Prostate gland (tissue), 2 donors: Measurements from ENCODE around the gene EFCAB13.

Source experiments
- CTCF ChIP-seq, 4 experiments: fragments of 200-600 bp in 2 of 4; fragments of 450-650 bp in 2 of 4; sonication (generic) in 2 of 4; IDR thresholded peaks; 1 replicate in 3 of 4; 2 replicates in 1 of 4; pipeline ENCODE4 v1.5.1; 2016 to 2019; ENCODE audit warnings: antibody characterized with exemption in 4 of 4, mild to moderate bottlenecking in 2 of 4, moderate library complexity in 2 of 4
- POLR2A ChIP-seq: fragments of 450-650 bp; IDR thresholded peaks from one replicate; pipeline ENCODE4 v1.6.1; 2016; ENCODE audit warnings: antibody characterized with exemption, mild to moderate bottlenecking
- POLR2AphosphoS5 ChIP-seq: sonication (generic); formaldehyde crosslinking; IDR thresholded peaks from one replicate; pipeline ENCODE4 v1.6.1; 2017; ENCODE audit warnings: antibody characterized with exemption

GRCh38 chr17:47414612-47415011 is 90.9 kb downstream of the EFCAB13 start:
- TF ChIP-seq CTCF (IDR thresholded peaks at IDR 0.05) = no peak
- no peak for TF ChIP-seq POLR2AphosphoS5
- no peak for TF ChIP-seq POLR2A
